C4-2B (cell line): ENCODE data around the gene SKAP2.

ENCODE experiments used
- ZFX ChIP-seq: fragments of 450-650 bp; IDR thresholded peaks from 2 replicates; pipeline ENCODE4 v1.6.1; 2017
- TF ChIP-seq, protein P1 (sequence below): fragments of 450-650 bp; conservative IDR thresholded peaks from 2 replicates; pipeline ENCODE4 v1.5.1; 2017; ENCODE audit warnings: mild to moderate bottlenecking

DNA sequence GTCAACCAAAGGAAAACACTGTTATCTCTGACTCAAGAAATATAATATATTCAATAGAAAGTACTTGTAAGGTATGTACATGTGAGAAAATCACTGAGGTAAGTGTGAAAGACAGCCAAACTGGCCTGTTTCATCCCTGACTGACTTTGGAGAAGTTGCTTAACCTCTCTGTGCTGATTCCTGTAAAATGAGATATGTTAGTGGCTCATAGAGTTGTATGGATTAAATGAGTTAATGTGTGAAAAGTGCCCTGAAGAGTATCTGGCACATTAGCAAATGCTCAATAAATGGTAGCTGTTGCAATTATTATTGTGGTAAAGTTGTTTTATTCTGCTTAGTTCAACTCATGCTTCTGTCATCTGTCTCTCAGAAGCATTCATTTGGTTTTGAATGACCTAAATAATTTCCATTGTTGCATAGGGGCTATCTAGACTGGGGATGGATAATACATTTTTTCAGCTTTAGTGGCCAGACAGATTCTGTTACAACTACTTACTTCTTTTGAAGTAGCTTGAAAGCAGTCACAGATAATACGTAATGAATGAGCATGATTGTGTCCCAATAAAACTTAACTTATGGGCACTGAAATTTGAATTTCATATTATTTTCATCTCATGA is 84.3 kb downstream of the SKAP2 start:
- TF ChIP-seq, protein P1, sequence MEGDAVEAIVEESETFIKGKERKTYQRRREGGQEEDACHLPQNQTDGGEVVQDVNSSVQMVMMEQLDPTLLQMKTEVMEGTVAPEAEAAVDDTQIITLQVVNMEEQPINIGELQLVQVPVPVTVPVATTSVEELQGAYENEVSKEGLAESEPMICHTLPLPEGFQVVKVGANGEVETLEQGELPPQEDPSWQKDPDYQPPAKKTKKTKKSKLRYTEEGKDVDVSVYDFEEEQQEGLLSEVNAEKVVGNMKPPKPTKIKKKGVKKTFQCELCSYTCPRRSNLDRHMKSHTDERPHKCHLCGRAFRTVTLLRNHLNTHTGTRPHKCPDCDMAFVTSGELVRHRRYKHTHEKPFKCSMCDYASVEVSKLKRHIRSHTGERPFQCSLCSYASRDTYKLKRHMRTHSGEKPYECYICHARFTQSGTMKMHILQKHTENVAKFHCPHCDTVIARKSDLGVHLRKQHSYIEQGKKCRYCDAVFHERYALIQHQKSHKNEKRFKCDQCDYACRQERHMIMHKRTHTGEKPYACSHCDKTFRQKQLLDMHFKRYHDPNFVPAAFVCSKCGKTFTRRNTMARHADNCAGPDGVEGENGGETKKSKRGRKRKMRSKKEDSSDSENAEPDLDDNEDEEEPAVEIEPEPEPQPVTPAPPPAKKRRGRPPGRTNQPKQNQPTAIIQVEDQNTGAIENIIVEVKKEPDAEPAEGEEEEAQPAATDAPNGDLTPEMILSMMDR, result no peak
- TF ChIP-seq ZFX, result no peak
